NCI-H1105 (cell line): ENCODE data around the gene NMNAT2.

Experiments used
- DNase-seq: peaks from one replicate; lab custom pipeline; 2025; lab: John Stamatoyannopoulos, UW

The NMNAT2 gene

DNA sequence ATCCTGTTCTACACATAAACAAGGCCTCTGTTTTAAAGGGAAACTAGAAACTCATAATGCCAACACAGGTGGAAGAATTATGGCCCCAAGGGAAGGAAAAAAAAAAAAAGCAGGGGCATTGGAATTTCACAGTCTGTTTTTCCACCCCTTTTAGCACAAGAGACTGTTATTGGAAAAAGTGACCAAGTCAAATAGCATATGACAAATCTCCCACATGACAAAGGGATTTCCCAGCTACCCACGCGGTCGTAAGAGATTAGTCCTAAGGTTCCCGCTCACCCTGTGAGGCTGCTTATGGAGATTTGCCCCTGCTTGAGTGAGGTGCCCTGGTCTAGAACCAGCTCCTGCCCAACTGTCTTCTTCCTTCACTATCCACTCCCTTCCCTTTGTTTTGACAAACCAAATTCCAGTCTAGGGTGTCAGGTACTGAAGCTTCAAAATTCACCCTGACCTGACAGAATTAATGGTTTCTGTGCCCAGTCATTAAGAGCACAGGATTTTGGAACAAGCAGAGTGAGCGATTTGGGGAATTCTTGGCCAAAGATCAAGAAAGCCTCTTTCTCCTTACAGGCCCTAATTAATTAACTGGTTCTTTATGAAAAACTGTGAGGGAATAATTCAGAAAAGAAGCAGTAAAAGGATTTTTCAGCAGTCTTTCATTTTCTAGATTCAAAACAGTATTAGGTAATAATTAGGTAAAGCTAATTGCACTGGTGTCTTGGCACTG, 107.3 kb downstream of the NMNAT2 start:
- DNase-seq, result no peak

DNA sequence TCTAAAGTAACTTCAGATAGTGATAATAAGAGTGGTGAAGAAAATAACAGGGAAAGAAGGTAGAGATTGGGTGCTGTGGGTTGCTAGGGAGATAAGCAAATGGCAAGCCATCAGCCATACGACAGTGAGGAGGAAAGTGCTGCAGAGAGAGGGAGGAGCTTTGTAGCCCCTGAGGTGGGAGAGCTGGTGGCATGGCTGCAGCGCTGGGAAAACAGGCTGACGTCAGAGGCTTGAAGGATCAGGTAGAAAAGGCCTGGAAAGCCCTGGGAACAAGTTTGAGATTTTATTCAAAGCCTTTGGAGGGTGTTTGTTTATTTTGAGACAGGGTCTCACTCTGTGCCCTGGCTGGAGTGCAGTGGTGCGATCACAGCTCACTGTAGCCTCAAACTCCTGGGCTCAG, 109.5 kb downstream of the NMNAT2 start:
- no peak for DNase-seq

DNA sequence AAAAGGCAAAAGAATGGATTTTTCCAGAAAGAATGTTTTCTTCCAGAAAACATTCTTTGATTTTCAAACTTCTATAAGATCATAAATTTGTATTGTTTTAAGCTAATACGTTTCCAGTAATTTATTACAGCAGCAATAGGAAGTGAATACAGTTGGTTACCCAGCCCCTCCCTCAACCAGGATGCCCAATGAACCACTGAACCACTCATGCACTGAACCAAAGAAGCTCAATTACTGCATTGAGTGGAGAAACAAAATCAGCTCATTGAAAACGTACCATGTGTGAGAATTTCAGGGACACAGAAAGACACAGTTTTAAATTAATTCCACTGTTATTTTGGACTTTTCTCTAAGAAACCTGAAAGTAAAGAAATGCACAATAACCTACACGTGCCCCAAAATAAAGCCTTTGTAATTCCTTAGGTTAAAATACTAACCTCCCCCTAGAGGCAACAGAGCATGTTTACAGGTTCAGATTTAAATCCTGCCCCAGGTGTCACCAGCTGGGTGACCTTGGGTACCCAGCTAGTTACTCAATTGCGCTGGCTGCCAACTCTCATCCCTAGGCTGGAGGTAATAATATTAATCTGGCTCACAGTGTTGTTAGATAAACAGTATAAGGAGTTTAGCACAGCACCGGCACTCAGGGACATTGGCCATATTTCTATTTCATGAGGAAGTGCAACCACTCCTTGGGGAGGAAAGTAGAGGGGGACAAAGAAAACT, 111.7 kb downstream of the NMNAT2 start:
- DNase-seq, result no peak

DNA sequence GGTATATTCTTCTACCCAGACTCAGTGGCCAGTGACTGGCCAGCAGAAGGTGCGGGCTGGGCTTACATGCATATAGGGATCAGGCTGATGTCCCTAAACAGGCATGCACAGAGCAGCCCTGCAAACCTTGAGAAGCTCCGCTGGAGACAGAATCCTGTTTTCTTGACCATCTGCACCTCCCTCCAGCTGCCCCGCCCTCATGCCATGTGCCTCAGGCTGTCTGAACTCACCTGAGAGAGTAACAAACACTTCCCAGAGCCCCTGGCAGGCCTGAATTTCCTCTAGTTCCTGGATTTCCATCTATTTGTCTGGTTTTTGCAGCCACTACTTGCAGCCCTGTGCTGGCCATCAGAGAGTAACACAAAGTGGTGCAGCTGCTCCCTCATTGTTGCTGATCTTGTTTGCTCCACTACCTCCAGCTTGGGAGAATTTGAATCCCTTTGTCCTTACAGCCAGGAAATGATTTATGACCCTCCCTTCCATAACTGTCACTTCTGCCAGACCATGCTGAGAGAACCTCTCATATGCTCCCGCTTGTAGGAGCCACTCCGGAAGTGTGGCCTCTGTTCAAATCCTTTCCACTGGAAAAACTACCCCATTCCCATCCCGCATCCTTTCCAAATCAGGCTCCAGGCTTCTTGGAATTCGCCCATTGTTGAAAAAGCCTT, 113.6 kb downstream of the NMNAT2 start:
- peak; percentile 59 for DNase-seq

DNA sequence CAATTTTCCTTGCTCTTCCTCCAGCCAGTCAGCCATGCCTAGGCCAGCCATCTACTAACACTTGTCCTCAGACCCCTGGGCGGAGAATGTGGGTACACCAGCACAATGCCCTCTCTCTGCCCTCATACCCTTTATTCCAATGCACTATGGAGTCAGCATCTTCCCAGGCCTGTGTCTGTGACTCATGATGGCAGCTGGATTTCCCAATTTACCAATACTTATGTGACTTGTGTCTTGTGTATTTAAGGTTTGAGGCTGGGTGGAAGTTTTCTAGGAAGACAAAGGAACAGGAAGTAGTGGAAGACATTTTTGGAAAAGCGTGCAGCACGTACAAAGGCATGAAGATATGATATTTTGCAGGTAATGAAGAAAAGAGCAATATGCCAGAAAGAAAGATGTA, 114.3 kb downstream of the NMNAT2 start:
- DNase-seq, result no peak

DNA sequence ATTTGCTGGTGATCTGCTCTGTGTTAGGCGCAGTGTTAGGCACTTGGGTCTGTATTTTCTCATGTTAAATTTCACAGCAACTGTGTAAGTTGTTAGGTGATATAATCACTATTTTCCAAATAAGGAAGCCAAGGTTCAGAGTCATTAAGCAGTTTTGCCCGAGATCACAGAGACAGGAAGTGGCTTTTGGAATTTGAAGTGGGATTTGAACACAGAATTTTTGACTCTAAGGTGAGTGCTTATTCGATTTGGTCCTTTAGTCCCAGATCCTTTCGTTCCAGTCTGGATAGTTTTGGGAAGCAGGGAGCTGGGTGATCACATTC, 114.9 kb downstream of the NMNAT2 start:
- no peak for DNase-seq

DNA sequence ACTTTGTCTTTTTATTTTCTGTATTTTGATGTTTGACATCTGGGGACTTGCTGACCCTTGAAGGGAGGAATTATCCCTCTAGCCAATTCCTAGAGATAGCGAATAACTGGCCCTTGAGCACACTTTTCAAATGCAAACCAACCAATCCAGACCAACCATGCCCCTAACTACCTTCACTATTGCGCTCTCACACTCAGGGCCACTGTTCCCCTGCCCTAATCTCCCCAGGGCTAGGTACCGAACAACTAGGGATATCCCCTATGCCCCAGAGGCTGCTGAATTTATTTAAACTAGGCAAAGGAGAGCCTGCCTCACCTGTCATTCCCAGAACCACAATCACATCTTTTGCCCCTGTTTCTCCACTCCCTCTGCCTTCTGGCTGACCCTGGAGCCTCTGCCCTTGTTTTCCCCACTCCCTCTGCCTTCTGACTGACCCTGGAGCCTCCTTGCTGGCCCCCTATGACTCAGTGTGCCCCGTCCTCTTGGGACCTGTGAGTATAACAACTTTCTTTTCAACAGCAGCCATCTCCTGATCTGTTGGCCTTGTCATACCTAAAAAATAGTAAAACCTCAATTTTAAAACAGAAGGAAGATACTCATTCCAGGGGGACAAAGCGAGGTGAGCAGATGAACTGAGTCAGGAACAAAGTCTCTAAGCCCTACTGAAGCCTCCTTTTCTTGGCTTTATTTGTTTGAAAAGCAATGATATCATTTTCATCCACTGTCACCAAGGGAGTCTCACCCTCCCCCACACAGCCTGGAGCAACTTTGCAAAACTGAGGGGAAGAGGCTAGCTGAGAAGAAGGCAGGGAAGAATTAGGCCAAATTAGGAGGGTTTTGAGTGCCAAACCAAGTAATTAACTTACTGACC, 115.5 kb downstream of the NMNAT2 start:
- DNase-seq, result no peak

DNA sequence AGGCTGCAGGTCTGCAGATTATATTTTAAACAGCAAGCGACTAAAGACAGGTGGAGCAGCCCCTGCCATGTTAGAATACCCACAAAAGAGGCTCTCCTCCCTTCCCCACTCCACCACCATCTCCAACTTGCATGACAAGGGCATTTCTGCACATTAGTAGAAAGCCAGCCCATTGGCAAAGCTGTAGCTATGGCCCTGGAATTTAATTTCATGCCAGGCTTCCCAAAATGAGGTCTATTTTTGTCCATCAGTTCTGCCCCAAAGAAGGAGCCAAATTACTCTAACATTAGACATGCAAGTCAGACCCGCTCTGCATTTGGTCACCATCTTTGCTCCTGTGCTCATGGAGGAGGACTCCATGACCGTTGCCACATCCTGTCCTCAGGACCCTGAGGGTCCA, 116.9 kb downstream of the NMNAT2 start:
- DNase-seq, result no peak

DNA sequence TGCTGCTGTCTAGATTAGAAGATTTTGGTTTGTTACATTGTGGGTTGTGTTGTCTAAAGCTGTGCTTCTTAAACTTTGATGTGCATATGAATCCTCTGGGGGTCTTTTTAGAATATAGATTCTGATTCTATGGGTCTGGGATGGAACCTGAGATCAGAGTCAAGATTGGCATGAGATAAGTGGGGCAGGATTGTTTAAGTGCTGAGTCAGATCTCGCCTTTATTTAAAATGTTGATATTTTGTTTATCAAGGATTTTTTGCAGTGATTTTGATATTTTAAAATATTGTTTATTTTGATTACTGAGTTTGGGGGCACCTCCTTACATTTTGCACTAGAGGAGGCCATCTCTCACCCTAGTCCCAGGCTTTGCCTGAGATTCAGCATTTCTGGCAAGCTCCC, 117.4 kb downstream of the NMNAT2 start:
- no peak for DNase-seq

DNA sequence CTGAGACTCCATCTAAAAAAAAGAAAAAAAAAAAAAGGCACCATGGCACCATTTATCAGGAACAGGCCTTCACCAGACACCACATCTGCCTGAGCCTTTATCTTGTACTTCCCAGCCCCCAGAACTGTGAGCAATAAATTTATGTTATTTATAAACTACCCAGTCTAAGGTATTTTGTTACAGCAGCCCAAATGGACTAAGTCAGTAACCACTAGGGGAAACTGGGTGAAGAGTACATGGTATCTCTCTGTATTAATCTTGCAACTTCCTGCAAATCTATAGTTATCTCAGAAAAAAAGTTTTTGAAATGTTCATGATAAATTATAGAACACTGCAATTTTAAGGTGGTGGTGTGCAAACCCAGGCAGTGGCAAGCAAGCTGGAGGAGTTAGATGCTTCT, 117.8 kb downstream of the NMNAT2 start:
- no peak for DNase-seq

DNA sequence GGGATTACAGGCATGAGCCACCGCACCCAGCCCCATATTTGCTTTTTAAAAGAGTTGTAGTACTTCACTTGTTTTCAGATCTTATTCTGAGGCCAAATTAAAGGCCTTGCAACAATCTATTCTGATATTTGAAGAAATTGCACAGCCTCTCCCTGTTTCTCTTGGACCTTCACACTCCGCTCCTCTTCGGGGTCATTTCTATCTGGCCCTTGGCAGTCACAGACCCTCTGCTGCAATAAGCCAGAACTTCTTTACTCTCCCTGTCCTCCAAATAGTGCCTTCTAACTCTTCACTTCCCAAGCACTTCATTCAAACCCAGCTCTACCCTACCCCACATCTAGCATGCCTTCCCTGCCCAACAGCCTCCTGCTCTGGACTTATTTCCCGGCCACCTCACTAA, 121.4 kb downstream of the NMNAT2 start:
- no peak for DNase-seq

DNA sequence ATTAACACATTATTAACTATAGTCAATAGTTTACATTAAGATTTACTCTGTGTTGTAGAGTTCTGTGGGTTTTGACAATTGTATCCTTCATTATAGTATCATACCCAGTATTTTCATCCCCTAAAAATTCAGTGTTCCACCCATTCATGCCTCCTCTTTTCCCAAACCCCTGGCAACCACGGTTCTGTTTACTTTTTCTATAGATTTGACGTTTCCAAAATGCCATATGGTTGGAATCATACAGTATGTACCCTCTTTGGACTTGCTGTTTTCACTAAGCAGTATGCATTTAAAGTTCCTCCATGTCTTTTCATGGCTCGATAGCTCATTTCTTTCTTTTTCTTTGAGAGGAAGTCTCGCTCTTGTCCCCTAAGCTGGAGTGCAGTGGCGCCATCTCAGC, 122.7 kb downstream of the NMNAT2 start:
- no peak for DNase-seq

DNA sequence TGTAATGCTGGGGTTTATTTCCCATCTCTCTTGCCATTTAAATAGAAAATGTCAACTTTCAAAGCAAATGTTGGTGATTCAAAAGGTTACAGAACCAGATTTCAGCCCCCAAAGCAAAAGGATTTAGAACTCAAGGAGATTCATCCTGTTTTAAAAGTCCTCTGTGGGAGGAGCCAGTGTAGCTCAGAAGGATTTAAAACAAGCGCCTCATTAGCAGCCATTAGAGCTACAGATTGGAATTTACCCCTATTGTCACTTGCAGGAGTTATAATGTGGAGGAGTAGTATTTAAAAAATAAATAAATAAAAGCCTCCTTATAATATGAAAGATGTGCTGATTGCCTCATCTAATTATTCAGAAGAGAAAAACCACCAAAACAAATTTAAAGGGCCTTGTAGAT, 124.3 kb downstream of the NMNAT2 start:
- DNase-seq, result no peak

DNA sequence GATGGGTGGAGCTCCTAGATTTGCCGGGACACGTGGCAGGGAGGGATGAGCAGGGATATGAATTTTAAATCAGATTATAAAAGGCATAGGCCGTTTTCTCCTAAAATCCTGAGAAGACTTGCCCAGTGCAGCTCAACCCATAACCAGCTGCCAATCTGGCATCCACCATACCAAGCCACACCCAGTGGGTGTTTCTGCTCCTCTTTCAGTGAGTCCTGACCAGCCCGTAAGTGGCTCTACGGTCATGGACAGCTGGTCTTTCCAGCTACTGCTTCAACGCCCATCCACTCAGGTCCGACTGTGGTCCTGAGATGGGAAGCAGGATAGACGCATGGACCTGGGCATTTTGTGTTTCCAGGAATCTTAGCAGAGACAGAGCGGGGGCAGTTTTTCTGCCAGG, 124.9 kb downstream of the NMNAT2 start:
- no peak for DNase-seq

DNA sequence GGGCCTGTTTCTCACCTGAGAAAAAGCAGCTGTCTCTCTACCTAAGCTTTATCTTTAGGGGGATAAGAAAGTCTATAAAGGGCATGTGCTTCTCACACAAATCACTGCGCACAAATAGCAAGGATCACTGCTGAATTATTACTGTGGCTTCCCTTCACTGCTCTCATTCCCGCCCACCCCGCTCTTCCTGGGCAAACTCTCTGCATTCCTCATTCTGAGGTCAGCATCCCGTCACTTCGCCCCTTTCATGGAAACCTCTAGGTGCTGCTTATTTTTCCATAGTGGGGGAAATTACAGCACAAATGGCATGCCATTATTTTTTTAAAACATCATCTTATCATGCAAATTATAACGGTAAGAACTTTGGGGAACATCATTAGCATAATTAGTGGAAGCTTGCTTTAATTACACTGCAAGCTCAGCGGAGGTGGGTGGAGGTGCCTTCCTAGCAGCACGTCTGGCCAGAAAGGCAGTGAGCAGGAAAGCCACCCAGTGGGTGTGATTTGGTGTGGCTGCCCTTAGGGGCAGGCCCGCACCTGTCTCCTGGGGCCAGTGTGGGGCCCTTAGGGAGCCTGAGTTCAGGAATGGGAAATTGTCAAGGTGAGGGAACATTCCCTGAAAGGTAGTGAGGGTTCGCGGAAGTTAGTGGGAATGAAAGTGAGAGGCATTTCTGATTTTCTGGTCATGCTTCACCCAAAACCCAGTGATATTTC, 126.2 kb downstream of the NMNAT2 start:
- no peak for DNase-seq

DNA sequence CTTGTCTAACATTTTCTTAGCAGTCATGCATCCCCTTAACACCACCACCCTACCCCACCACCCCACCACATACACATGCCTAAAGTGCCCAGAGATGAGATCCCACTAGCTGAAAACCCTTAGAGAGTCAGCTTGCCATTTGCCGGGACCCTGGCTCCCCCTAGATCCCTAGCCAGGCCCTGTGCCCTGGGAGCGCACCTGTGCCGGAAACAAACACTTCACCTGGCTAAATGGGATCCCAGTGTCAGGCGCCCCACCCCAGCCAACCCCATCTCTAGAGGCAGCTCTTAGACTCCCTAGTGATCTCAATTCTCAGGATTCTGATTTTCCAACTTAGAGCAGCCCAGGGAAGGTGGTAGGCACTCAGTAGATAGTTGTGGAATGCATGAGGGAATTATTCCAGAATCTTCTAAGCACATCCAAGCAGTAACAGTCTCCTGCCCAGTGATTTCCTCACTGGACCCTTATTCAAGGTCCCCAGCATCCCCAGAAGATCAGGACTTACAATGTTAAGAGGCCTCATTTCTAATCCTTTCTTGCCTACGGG, 126.9 kb downstream of the NMNAT2 start:
- DNase-seq, result no peak

DNA sequence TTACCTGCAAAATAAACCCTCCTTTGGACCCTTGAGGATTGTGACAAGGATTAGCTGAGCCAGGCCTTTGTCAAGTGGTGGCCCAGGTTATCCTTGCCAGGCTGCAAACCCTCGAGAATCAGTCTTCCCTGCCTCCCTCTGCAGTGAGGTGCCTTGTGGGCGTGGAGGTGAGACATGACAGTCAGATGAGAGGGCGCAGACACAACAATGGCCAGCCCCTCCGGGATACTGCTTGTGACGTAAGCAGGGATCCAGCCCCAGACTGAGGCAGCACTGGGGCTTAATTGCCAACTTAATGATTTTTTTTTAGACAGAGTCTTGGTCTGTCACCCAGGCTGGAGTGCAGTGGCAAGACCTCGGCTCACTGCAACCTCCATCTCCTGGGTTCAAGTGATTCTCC, 127.6 kb downstream of the NMNAT2 start:
- DNase-seq, result no peak

DNA sequence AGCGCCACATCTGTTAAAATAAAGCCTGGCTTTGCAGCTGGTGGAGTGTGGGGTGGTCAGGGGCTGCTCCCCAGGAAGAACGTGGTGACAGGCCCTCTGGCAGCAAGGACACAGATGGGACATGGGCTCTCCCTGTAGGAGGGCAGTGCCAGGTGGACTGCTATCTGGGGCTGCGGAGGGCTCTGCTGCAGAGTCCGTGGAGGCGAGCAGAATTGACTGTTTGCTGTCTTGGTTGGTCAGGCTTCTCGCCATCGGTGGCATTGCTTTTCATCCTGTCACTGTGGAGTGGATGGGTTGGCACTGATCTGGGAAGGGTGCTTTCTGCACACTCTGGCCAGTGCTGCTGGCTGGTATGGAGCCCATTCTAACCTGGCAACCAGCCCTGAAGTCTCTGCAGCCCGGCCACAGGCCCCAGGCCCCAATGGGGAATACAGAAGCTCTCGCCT, 129.1 kb downstream of the NMNAT2 start:
- DNase-seq, result no peak

DNA sequence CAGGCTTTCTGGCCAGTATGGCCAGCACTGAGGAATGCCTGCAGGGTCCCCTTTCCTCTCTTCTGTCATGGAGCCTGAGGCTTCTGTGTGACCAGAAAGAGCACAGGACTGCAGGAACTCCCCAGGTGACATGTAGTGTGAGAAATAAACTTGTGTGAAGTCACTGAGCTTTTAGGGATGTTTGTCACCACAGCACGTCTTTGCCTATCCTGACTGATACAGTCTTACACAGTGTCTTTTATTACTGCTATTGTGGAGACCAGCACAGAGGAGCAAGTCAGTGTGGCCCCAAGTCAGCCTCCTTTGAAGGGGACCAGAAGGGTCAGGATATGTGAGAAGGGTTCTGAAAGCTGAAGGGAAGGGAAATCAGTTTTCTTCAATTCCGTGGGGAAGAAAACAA, 129.6 kb downstream of the NMNAT2 start:
- DNase-seq, result no peak

DNA sequence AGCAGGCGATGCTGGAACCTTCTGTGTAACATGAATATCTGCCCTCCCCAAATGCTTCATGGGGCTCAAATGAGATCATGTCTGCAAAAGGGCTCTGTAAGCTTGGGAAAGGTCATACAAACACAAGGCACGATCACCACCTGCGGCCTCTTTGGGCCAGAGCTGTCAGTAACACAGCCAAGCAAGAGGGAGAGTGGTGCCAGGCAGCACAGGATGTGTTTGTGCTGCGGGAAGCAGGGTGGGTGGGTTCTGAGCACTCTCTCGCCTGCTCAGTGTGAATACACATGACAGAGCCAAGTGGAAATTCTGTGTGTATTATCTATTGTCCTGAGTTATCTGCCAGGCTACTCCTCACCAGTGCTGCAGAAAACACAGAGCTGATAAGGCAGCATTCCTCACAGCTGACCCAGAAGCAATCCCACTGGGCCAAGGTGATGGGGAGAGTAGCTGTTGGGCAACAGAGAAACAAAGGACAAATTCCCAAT, 130.9 kb downstream of the NMNAT2 start:
- DNase-seq, result no peak

DNA sequence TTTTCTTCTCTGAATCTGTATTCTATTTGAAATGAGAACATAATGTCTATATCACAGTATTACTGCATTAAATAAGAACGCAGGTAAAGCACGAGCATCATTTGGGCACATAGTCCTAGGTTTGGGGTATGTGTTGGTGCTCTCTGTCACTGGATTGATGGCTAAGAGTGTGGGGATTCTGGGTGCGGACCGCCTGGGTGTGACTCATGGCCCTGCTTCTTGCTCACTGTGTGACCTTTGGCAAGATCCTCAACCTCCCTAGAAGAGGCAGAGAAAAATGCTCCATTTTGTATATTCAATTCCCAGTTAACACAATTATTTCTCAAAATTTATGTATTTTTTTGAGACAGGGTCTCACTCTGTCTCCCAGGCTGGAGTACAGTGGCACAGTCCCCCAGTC, 132.4 kb downstream of the NMNAT2 start:
- DNase-seq, result no peak
